ENCODE results near the gene MRPL17.

The MRPL17 gene

DNA sequence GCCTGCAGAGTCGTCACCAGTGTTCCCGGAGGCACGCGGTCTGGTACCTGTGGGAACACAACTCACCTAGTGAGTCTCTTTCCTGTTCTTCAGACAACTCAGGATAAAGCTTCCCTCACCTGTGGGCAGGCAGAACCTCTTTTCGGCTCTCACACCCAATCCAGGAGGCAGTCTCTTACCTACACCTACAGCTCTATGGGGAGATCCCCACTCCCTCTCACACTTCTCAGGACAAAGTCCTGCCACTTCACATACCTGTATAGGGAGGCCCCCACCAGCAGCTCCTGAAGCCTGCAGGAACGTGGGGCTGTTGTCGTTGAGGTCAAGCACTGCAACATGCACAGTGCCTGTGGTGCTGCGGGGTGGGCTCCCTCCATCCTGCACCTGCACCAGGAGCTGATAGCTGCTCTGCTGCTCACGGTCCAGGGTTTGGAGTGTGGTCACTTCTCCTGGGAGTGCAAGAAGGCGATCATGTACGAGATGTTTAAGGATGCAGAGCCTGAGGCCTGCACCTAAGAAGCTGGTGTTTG, 51.7 kb downstream of the MRPL17 start:
- no peak for DNase-seq

- DNase-seq = no peak
These were observed 52.4 kb downstream of the MRPL17 start for GRCh38 chr11:6630632-6631291.
